Large intestine (tissue), 3 donors: ENCODE data around the gene PLEKHG3. TPM values are rescaled to one million over a fixed set of nuclear protein-coding genes. Genes with fewer than 3 reads are reported as not detected.

Experiments used
- DNase-seq, 2 donors: peaks; one replicate each; pipeline versions ENCODE4 v3.0.0 to v3.0.0-alpha.2; 2013
- H3K27ac ChIP-seq: one replicate; pipeline ENCODE4 v1.5.1; 2013; ENCODE audit warnings: low read length
- H3K27me3 ChIP-seq: 2 replicates; pipeline ENCODE4 v1.6.1; 2013; ENCODE audit warnings: low read length; ENCODE audit not compliant: control insufficient read depth, insufficient read depth
- H3K36me3 ChIP-seq: 2 replicates; pipeline ENCODE4 v1.6.1; 2013; ENCODE audit warnings: low read length; ENCODE audit not compliant: control insufficient read depth, insufficient read depth
- H3K4me1 ChIP-seq: one replicate; pipeline ENCODE4 v1.6.1; 2013; ENCODE audit warnings: low read length; ENCODE audit not compliant: control insufficient read depth, insufficient read depth
- H3K4me3 ChIP-seq: one replicate; pipeline ENCODE4 v1.5.1; 2013; ENCODE audit warnings: low read length
- H3K9me3 ChIP-seq: one replicate; pipeline ENCODE4 v1.6.1; 2013; ENCODE audit warnings: mild to moderate bottlenecking, low read depth, low read length, moderate library complexity; ENCODE audit not compliant: control insufficient read depth
- WGBS: methylation state at CpG from one replicate; pipeline ENCODE4 v1.1.5; 2013; ENCODE audit warnings: low lambda C conversion rate; ENCODE audit not compliant: insufficient coverage; 5-methylcytosine and 5-hydroxymethylcytosine counted together
- polyA plus RNA-seq: library from polyadenylated mRNA; unstranded; fragments of 120-200 nt; gene quantifications from one replicate; pipeline ENCODE4 v1.2.1, GENCODE V29; 2013

The PLEKHG3 gene
- polyA plus RNA-seq, 1 donor: 56.1 TPM

DNA sequence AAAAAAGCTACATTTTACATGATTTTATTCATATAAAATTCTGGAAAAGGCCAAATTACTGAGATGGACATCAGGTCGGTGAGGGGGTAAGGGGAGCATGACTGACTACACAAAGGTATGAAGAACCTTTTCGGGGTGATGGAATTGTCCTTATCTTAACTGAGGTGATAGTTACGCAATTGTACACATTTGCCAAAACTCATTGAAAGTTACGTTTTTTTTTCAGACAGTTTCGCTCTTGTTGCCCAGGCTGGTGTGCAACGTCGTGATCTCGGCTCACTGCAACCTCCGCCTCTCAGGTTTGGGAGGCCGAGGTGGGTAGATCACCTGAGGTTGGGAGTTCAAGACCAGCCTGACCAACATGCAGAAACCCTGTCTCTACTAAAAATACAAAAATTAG, 29.4 kb upstream of the PLEKHG3 start:
- Histone ChIP-seq H3K27ac (no peak overlapping the region), H3K36me3 (no peaks in the 10 kb centered on the region), H3K9me3 (no peaks in the 10 kb centered on the region), H3K4me3 (no peak overlapping the region), H3K4me1 (peaks cover 3% of the 10 kb centered on the region), H3K27me3 (no peaks in the 10 kb centered on the region)
- 100% methylated on average over 1 of the region's 10 CpGs for WGBS
- no peak for DNase-seq

DNA sequence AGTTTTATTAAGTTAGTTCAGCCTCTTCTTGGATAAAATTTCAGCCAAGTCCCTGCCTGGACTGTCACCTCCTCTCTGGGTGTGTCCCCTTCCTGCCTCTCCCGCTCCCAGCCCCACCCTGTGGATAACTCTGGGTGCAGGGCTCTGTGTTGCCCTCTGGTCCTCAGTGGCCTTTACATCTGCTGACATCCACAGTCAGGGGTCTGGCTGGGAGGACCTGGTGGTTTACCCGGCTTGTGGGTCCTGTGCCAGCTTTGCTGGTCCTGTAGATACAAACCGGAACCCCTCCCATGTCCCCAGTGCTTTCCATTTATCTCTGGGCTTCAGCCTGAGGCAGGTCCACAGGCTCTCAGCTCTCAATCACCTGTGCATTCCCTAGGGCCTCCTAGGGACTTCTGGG, 28.9 kb upstream of the PLEKHG3 start:
- H3K4me3 ChIP-seq: no peak overlapping the region
- peaks cover 3% of the 10 kb centered on the region for H3K4me1 ChIP-seq
- no peaks in the 10 kb centered on the region for H3K36me3 ChIP-seq
- H3K27me3 ChIP-seq: no peaks in the 10 kb centered on the region
- DNase-seq: peak in 1 of 2 donors; percentile 50
- H3K9me3 ChIP-seq: no peaks in the 10 kb centered on the region
- no peak overlapping the region for H3K27ac ChIP-seq
- no CpG with 5 or more reads among the region's 3 CpGs for WGBS

DNA sequence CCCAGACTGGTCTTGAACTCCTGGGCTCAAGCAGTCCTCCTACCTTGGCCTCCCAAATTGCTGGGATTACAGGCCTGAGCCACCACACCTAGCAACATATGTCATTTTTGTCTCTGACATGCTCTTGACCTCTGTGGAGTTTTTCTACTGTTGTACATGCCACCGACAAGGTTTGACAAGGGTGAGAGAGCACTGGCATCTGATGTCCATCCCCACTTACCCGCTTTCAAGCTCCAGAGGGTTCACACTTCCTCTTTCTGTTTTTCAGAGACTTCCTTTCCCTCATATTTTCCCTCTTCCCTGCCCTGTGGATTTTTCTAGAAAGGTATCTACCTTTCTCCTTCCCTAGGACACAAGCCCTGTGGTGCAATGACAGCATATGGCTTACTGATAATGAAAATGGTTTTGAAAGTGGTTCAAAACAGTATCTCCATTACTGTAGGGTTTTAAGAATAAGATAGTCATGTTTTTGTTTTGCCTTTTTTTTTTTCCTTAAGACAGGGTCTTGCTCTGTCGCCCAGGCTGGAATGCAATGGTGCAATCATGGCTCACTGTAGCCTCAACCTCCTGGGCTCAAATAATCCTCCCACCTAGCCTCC, 27.7 kb upstream of the PLEKHG3 start:
- H3K36me3 ChIP-seq: no peaks in the 10 kb centered on the region
- no peak overlapping the region for H3K4me3 ChIP-seq
- no peak overlapping the region for H3K27ac ChIP-seq
- DNase-seq: no peak
- peaks cover 3% of the 10 kb centered on the region for H3K4me1 ChIP-seq
- 100% methylated on average over 2 of the region's 3 CpGs for WGBS
- no peaks in the 10 kb centered on the region for H3K27me3 ChIP-seq
- no peaks in the 10 kb centered on the region for H3K9me3 ChIP-seq

DNA sequence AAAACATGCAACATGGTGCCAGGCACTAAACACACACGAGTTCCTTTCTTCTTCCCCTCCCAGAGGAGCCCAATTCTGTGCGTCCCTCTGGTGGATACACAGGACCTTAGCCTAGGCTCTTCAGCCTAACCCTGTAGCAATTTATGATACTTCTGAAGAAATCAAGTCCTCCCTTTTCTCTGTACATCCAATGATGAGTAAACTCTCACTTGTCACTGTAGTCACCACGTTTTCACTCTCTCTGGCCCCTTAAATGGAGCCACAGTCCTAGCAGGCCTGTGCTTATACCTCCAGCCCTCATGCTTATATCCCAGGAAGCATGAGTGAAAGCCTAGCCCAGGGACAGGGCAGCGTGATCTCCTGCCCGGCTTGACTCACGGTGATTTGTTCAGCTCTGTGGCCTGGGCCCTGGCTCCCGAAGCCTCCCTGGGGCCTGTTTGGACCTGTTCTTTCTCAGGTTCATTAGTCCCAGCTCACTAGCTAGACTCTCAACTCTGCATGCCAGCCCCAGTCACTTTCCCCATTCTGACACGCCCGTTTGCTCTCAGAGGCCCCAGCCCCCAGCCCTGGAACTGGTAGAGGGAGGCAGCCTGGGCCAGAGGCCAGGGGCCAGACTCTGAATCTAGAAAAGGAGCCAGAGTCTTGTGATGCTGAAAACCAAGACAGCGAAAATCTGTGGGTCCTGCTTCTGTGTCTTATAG, 24.1 kb upstream of the PLEKHG3 start:
- H3K4me3 ChIP-seq: no peak overlapping the region
- H3K27me3 ChIP-seq: no peaks in the 10 kb centered on the region
- DNase-seq: peak; percentile 61 to 77
- no peaks in the 10 kb centered on the region for H3K36me3 ChIP-seq
- H3K4me1 ChIP-seq: peaks cover 10% of the 10 kb centered on the region
- H3K27ac ChIP-seq: no peak overlapping the region
- no peaks in the 10 kb centered on the region for H3K9me3 ChIP-seq
- WGBS: no CpG with 5 or more reads among the region's 10 CpGs

DNA sequence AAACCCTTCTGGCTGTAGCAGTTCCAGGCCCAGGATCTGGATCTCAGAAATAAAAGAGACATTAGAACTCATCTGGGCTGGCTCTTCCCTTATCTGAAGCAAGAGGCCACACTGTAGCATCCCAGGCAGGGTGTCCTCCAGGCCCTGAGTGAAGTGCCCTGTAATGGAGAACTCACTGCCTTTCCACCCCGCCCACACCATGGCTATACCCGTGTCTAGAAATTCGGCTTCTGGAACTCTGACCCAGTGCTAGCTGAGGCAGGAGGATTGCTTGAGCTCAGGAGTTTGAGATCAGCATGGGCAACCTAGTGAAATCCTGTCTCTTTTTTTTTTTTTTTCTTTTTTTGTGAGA, 23.5 kb upstream of the PLEKHG3 start:
- Histone ChIP-seq H3K36me3 (no peaks in the 10 kb centered on the region), H3K4me3 (no peak overlapping the region), H3K27ac (no peak overlapping the region), H3K4me1 (peaks cover 10% of the 10 kb centered on the region), H3K27me3 (no peaks in the 10 kb centered on the region), H3K9me3 (no peaks in the 10 kb centered on the region)
- WGBS: no CpG with 5 or more reads among the region's 3 CpGs
- DNase-seq: no peak

DNA sequence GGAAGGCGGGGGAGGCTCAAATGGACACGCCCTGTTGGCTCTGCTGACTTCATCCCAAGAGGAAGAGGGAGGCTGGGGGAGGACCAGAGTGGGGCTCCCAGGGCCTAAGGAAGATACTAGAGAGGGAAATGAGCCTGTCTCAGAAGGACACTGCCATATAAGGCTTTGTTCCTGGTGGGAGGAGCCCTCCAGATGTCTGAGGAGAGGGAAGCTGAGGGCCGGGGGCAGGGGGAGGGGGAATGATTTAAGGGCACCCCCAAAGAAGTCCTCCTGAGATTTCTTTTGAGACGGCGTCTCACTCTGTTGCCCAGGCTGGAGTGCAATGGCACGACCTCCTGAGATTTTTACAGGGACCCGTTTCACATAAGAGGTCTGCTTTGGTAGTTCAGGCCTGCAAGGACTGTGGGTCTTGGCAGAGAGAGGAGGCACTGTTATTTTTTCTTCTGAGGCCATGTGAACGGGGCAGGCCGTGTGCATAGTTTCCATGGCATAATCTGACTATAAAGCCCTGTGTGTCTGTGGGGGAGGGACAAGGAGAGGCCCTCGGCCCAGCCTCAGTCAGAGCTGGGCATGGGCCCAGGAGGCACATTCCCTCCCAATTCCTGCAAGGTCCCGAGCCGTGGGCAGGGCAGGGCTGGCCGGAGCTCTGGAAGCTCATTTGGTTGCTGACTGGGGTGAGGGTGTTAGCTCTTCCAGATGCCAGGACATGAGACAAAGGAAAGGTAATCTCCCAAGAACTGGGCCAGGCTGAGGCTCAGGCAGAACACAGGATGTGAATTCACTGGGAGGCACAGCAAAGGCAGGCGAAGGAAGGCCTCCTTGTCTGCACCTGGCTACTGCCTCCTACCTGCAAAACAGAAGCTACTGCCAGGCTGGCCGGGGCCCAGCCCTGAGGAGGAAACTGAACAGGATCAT, 22.2 kb upstream of the PLEKHG3 start:
- Histone ChIP-seq H3K4me3 (no peak overlapping the region), H3K27ac (peak overlapping the region; percentile 39), H3K4me1 (peaks cover 10% of the 10 kb centered on the region), H3K27me3 (no peaks in the 10 kb centered on the region), H3K9me3 (no peaks in the 10 kb centered on the region), H3K36me3 (no peaks in the 10 kb centered on the region)
- peak in 1 of 2 donors; percentile 58 for DNase-seq
- WGBS: no CpG with 5 or more reads among the region's 15 CpGs

DNA sequence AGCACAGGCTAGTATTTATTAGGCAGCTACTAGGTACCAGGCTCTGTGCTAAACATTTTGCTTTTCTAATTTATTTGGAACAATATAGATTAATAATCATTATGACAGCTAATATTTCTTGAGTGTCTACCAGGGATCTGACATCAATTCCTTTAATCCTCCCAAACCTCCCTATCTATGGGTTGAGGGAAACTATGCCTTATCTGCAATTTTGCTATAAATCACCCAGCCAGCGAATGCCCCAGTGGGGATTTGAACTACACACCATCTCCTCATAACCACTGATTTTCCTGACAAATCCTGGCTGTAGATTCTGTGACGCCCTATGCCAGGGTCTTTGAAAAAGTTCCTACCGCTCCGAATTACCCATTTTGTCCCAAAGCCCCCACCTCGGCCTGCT, 21.4 kb upstream of the PLEKHG3 start:
- peaks cover 10% of the 10 kb centered on the region for H3K4me1 ChIP-seq
- WGBS: no CpG with 5 or more reads among the region's 5 CpGs
- no peak for DNase-seq

DNA sequence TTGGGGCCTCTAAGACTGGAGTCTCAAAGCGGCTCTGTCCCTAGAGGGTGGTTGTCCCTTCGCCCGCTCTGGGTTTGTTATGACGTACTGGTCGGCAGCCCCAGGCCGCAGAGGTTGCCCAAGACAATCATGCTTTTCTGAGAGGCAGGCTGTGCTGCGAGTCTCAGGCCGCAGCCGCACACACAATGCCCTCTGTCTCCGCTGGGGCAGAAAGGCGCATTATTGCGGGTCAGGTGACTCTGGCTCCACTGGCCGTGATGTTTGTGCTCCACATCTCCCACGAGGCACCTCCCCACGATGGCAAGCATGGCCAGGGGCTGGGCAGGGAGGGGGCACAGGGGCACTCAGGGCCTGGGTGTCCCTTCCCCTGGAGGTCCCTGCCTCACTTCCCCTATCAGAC, 21.0 kb upstream of the PLEKHG3 start:
- H3K4me3 ChIP-seq: no peak overlapping the region
- H3K4me1 ChIP-seq: peaks cover 14% of the 10 kb centered on the region
- no peaks in the 10 kb centered on the region for H3K36me3 ChIP-seq
- H3K27ac ChIP-seq: no peak overlapping the region
- H3K9me3 ChIP-seq: no peaks in the 10 kb centered on the region
- WGBS: no CpG with 5 or more reads among the region's 15 CpGs
- H3K27me3 ChIP-seq: no peaks in the 10 kb centered on the region
- DNase-seq: no peak

More for the DNA sequence above, 21.4 kb upstream of the PLEKHG3 start:
- Histone ChIP-seq H3K27ac (no peak overlapping the region), H3K36me3 (no peaks in the 10 kb centered on the region), H3K4me3 (no peak overlapping the region), H3K9me3 (no peaks in the 10 kb centered on the region), H3K27me3 (no peaks in the 10 kb centered on the region)

DNA sequence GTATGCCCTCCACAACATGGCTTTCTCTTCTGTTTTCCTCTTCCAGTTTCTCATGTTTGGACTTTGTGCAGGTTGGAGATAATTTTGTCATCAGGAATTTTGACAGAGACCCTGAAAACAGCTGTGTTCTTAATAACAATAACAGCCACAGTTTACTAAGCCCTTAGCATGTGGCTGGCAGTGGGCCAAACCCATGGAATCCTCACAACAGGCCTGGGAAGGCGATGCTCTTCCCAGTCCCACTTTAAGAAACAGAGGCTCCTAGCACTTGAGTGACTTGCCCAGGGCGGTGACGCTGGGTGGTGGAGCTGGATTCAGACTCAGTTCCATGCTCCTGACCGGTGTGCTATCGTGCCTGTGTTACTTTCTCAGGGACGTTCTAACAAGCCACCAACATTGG, 20.1 kb upstream of the PLEKHG3 start:
- peaks cover 22% of the 10 kb centered on the region for H3K4me1 ChIP-seq
- peak in 1 of 2 donors; percentile 41 for DNase-seq
- no peak overlapping the region for H3K4me3 ChIP-seq
- no CpG with 5 or more reads among the region's 6 CpGs for WGBS
- no peaks in the 10 kb centered on the region for H3K9me3 ChIP-seq
- no peaks in the 10 kb centered on the region for H3K36me3 ChIP-seq
- H3K27ac ChIP-seq: no peak overlapping the region
- no peaks in the 10 kb centered on the region for H3K27me3 ChIP-seq

DNA sequence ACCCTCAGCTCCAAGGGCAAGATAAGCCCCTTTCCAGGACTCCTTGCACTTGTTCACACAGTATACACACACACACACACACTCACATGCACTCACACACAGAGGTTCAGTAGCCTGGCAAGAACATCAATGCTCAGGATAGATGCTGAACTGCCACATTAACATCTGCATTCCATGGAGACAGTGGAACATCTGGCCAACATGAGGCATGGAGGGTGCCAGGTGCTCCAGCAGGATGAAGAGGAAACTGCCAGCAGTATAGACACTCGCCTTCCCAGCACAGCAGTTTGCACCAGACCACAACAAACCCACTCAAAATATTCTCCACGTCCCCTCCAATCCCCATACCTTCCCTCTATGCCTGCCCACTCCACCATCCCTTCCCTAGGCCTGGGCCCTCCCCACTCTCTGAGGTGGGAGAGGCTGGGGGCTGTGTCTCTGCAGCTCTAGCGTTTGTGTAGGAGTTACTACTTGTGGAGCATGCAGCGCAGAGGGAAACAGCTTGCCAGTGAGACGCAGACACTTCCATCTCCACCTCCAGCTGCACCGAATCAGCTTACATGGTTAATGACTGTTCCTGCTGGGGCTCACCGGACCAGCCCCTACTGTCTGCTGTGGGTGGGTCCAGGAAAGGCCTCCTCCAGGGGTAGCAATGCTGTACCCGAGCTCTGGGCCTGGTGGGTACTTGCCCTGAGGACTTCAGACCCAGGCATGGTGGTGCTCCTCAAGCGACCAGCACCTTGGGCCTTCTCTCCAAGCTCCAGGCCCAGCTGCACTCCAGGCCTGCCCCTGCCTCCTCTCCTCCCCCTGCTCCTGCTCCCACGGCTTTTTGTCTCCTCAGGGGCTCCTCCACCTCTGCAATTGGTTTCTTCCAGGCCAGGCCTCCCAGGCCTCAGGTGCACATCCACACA, 18.6 kb upstream of the PLEKHG3 start:
- Histone ChIP-seq H3K4me1 (peaks cover 28% of the 10 kb centered on the region), H3K9me3 (no peaks in the 10 kb centered on the region)
- 76% methylated on average over 2 of the region's 10 CpGs for WGBS

More for the DNA sequence above, 18.6 kb upstream of the PLEKHG3 start:
- H3K36me3 ChIP-seq: no peaks in the 10 kb centered on the region
- H3K27me3 ChIP-seq: no peaks in the 10 kb centered on the region
- H3K4me3 ChIP-seq: no peak overlapping the region
- DNase-seq: no peak
- no peak overlapping the region for H3K27ac ChIP-seq
